Activated CD4-positive, alpha-beta T cell treated with anti-CD3 and anti-CD28 coated beads, Interleukin-10, Interleukin-2, amounts not matched to agents 100 ng/mL and 50 ng/mL, durations not matched to agents 16 hours and 8 hours (primary cell): ENCODE data around the gene OBSCN.

Experiments
- DNase-seq: peaks from one replicate; pipeline ENCODE4 v3.0.0-alpha.2; 2020

Gene OBSCN

DNA sequence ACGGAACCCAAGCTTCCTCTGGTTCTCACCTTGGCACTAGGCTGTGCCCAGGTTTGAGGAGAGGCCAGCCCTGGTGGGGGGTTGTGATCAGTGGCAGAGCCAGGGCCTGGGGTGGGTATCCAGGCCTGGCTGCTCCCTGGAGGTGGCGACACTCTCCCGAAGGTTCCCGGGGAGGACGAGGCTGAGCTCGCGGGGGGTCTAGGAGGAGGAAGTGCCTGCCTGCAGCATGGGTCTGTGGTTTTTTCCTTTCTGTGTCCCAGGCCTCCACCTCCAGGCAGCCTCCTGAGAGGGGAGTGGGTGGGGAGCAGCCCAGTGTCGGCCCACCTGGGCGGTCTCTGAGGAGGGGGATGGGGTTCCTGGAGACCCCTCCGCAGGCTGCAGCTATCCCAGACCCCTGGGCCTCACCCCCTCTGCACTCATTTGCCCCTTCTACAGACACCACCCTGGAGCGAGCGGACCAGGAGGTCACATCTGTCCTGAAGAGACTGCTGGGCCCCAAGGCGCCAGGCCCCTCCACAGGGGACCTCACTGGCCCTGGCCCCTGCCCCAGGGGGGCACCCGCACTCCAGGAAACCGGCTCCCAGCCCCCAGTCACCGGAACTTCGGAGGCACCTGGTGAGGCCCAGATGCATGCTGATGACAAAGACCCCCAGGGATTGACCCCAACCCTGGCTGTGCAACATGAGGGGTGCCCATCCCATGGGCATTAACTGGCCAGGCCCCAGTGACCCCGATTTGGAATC lies 154.5 kb downstream of the OBSCN start:
- no peak for DNase-seq

GRCh38 chr1:228362884-228363450 lies 155.1 kb downstream of the OBSCN start:
- no peak for DNase-seq

- no peak for DNase-seq
Measured at GRCh38 chr1:228363686-228364067, 155.8 kb downstream of the OBSCN start.

- no peak for DNase-seq
Measured at GRCh38 chr1:228364068-228364705, 156.3 kb downstream of the OBSCN start.

DNA sequence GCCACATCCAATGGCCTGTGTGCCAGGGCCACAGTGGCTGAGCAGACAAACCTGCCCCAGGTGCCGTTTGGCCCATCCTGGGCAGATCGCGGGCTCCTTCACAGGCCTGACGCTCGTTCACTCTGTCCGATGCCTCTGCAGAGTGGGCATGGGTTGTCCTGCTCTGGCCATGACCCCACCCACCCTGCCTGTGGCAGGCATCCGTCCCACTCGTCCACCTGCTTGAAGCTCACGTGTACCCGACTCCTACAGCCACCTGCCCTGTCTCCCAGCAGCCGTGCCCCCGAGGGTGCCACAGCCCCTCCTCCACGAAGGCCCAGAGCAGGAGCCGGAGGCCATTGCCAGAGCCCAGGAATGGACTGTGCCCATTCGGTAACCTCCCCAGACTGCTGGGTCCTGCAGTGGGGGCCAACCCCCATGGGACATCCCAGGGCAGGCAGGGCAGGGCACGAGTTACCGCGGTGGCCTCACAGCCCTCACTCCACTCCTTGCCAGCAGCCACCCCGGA lies 156.9 kb downstream of the OBSCN start:
- DNase-seq: no peak

- no peak for DNase-seq
Measured at GRCh38 chr1:228365271-228366061, 157.6 kb downstream of the OBSCN start.

- DNase-seq: no peak
Measured at GRCh38 chr1:228366062-228366865, 158.4 kb downstream of the OBSCN start.

GRCh38 chr1:228366866-228367741 lies 159.3 kb downstream of the OBSCN start:
- DNase-seq: no peak

- no peak for DNase-seq
Measured at GRCh38 chr1:228367798-228368791, 160.3 kb downstream of the OBSCN start.

DNA sequence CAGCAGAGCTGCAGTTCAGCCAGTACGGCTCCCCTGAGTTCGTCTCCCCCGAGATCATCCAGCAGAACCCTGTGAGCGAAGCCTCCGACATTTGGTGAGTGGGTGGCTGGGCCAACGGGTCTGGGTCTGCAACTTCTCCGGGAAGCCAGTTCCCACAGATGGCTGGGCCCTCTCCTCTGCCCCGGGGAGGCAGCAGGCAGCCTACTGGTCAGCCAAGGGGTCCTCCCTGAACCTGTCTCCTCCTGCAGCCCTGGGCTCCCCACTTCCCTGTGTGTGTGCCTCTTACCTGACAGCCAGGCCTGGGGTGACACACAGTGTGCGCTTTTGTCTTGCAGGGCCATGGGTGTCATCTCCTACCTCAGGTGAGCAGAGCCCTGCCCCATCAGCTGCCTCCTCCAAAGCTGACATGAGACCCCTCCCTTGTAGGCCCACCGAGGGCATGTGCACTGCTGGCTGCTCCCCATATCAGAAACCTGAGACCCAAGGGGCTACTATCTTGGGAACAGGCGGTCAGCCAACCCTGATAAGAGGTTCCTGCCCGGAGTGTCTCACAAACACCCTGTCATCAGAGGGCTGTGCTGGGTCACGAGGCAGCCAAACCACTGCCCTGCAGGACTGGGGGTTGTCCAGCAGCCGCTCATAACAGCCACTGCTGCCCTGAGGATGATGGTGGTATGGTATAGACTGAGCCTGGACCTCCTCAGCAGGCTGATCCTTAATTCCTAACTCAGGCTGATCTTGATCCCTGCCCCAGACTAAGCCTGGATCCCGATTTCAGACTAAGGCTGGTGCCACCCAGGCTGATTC lies 161.2 kb downstream of the OBSCN start:
- no peak for DNase-seq

GRCh38 chr1:228369608-228370438 lies 162.0 kb downstream of the OBSCN start:
- no peak for DNase-seq

- DNase-seq: no peak
Measured at GRCh38 chr1:228370439-228370940, 162.6 kb downstream of the OBSCN start.

GRCh38 chr1:228370941-228371740 lies 163.3 kb downstream of the OBSCN start:
- no peak for DNase-seq

- no peak for DNase-seq
Measured at GRCh38 chr1:228371741-228372182, 163.9 kb downstream of the OBSCN start.

DNA sequence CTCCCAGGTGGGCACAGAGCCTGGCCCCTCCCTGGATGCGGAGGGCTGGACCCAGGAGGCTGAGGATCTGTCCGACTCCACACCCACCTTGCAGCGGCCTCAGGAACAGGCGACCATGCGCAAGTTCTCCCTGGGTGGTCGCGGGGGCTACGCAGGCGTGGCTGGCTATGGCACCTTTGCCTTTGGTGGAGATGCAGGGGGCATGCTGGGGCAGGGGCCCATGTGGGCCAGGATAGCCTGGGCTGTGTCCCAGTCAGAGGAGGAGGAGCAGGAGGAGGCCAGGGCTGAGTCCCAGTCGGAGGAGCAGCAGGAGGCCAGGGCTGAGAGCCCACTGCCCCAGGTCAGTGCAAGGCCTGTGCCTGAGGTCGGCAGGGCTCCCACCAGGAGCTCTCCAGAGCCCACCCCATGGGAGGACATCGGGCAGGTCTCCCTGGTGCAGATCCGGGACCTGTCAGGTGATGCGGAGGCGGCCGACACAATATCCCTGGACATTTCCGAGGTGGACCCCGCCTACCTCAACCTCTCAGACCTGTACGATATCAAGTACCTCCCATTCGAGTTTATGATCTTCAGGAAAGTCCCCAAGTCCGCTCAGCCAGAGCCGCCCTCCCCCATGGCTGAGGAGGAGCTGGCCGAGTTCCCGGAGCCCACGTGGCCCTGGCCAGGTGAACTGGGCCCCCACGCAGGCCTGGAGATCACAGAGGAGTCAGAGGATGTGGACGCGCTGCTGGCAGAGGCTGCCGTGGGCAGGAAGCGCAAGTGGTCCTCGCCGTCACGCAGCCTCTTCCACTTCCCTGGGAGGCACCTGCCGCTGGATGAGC lies 164.5 kb downstream of the OBSCN start:
- no peak for DNase-seq
